NCI-H187 (cell line): ENCODE data around the gene KLF11.
A peak's percentile ranks its signal among the peaks of the same experiment; 100 is the strongest.
"Not testable (repeated sequence)": the region's sequence is repeated elsewhere in the genome, so short reads cannot be mapped to it uniquely, and the experiment has no call there.

Source experiments
- DNase-seq, 2 experiments: peaks; one replicate each; lab custom pipeline; 2025; lab: John Stamatoyannopoulos, UW

The KLF11 gene

GRCh38 chr2:10085043-10085667 lies 41.8 kb downstream of the KLF11 start:
- no peak for DNase-seq

GRCh38 chr2:10085668-10086059 lies 42.3 kb downstream of the KLF11 start:
- DNase-seq: no peak

- no peak for DNase-seq
These were observed 43.6 kb downstream of the KLF11 start for GRCh38 chr2:10086950-10087349.

- DNase-seq: peak in 1 of 2 experiments; percentile 44
These were observed 44.0 kb downstream of the KLF11 start for GRCh38 chr2:10087360-10087759.

GRCh38 chr2:10089565-10090190 lies 46.3 kb downstream of the KLF11 start:
- DNase-seq: no peak

GRCh38 chr2:10091182-10091888 lies 48.0 kb downstream of the KLF11 start:
- DNase-seq: no peak

GRCh38 chr2:10091889-10092244 lies 48.5 kb downstream of the KLF11 start:
- not testable (repeated sequence) for DNase-seq

GRCh38 chr2:10094271-10094814 lies 51.0 kb downstream of the KLF11 start:
- no peak for DNase-seq

- no peak for DNase-seq
These were observed 51.8 kb downstream of the KLF11 start for GRCh38 chr2:10095175-10095574.

GRCh38 chr2:10096641-10097040 lies 53.3 kb downstream of the KLF11 start:
- no peak for DNase-seq

- peak; percentile 85 to 95 for DNase-seq
These were observed 54.2 kb downstream of the KLF11 start for GRCh38 chr2:10097352-10098148.

GRCh38 chr2:10101491-10101890 lies 58.1 kb downstream of the KLF11 start:
- DNase-seq: no peak

GRCh38 chr2:10103179-10103578 lies 59.8 kb downstream of the KLF11 start:
- DNase-seq: peak; percentile 32 to 40
